ENCODE data around the gene IL12RB2.

- no peak for TF ChIP-seq TAF1 (IDR thresholded peaks at IDR 0.05; ENCODE audit: borderline replicate concordance, low read depth, low read length)
- no peak for TF ChIP-seq YY1 (IDR thresholded peaks at IDR 0.05; ENCODE audit: low read depth)
- no peak for TF ChIP-seq RXRA (IDR thresholded peaks at IDR 0.05; ENCODE audit: borderline replicate concordance, low read depth)
- no peak for TF ChIP-seq SIN3A (IDR thresholded peaks at IDR 0.05; ENCODE audit: borderline replicate concordance, low read depth, low read length)
- TF ChIP-seq TCF12 (IDR thresholded peaks at IDR 0.05): no peak
- no peak for TF ChIP-seq MXI1 (IDR thresholded peaks at IDR 0.05; ENCODE audit: low read depth, low read length)
- TF ChIP-seq, protein P1, sequence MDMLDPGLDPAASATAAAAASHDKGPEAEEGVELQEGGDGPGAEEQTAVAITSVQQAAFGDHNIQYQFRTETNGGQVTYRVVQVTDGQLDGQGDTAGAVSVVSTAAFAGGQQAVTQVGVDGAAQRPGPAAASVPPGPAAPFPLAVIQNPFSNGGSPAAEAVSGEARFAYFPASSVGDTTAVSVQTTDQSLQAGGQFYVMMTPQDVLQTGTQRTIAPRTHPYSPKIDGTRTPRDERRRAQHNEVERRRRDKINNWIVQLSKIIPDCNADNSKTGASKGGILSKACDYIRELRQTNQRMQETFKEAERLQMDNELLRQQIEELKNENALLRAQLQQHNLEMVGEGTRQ (IDR thresholded peaks at IDR 0.05; ENCODE audit: borderline replicate concordance, low read depth, low read length): no peak
These were observed 7.1 kb upstream of the IL12RB2 start for GRCh38 chr1:67300561-67300960.

All from SK-N-SH (cell line).